Vagina (tissue), 2 donors: Measurements from ENCODE around the gene CSTF3. TPM values are rescaled to one million over a fixed set of nuclear protein-coding genes. Genes with fewer than 3 reads are reported as not detected.
"Not testable (repeated sequence)": the region's sequence is repeated elsewhere in the genome, so short reads cannot be mapped to it uniquely, and the experiment has no call there.

Experiments used
- DNase-seq, 2 donors: peaks; one replicate each; pipeline ENCODE4 v3.0.0-alpha.2; 2017; ENCODE audit errors: extremely low spot score in 2 of 2
- H3K27ac ChIP-seq: fragments of 200-600 bp; sonication (generic); one replicate; pipeline ENCODE4 v1.5.1; 2019
- H3K27me3 ChIP-seq: fragments of 200-600 bp; sonication (generic); one replicate; pipeline ENCODE4 v1.5.1; 2019
- H3K36me3 ChIP-seq, 2 donors: fragments of 200-600 bp; sonication (generic); one replicate each; pipeline ENCODE4 v1.5.1; 2017 to 2019
- H3K4me1 ChIP-seq: fragments of 200-600 bp; sonication (generic); one replicate; pipeline ENCODE4 v1.5.1; 2019
- H3K4me3 ChIP-seq, 2 donors: fragments of 200-600 bp; sonication (generic); 1 replicate in 1 of 2; 2 replicates in 1 of 2; pipeline ENCODE4 v1.5.1; 2016 to 2019
- H3K9me3 ChIP-seq: fragments of 200-600 bp; sonication (generic); one replicate; pipeline ENCODE4 v1.5.1; 2019
- CTCF ChIP-seq, 3 experiments: fragments of 450-650 bp in 2 of 3; fragments of 200-600 bp in 1 of 3; sonication (generic) in 1 of 3; IDR thresholded peaks; one replicate each; pipeline ENCODE4 v1.5.1; 2017 to 2019; ENCODE audit warnings: antibody characterized with exemption in 3 of 3, mild to moderate bottlenecking in 2 of 3, moderate library complexity in 2 of 3
- POLR2A ChIP-seq, 2 donors: fragments of 450-650 bp; IDR thresholded peaks; one replicate each; pipeline ENCODE4 v1.6.1; 2017; ENCODE audit warnings: antibody characterized with exemption in 2 of 2, mild to moderate bottlenecking in 2 of 2, moderate library complexity in 2 of 2
- POLR2AphosphoS5 ChIP-seq, 2 donors: sonication (generic); formaldehyde crosslinking; IDR thresholded peaks; one replicate each; pipeline ENCODE4 v1.9.0; 2017; ENCODE audit warnings: antibody characterized with exemption in 2 of 2, mild to moderate bottlenecking in 2 of 2, low read depth in 1 of 2; ENCODE audit not compliant: insufficient read depth in 1 of 2
- intact Hi-C: fragments of 100-400 bp; cut with DNase I; formaldehyde crosslinking; loops from one replicate; pipeline ENCODE4 v1.15.1; 2023
- total RNA-seq: library from RNA; depleted of rRNA; stranded (reverse); fragments of >200 nt; gene quantifications from one replicate; pipeline ENCODE4 v1.2.3, GENCODE V29; 2016

Gene CSTF3
- total RNA-seq, 1 donor from 2014 or later: 13.3 TPM

GRCh38 chr11:33052231-33052630, 109.0 kb downstream of the CSTF3 start:
- no peaks in the 10 kb centered on the region for H3K9me3 ChIP-seq
- H3K27me3 ChIP-seq: no peaks in the 10 kb centered on the region
- H3K27ac ChIP-seq: no peak overlapping the region
- H3K36me3 ChIP-seq: peaks cover 0 to 9% of the 10 kb centered on the region in 2 donors
- TF ChIP-seq POLR2AphosphoS5 (IDR thresholded peaks at IDR 0.05; ENCODE audit: insufficient read depth in 1 of 2, low read depth in 1 of 2) (no peak), POLR2A (IDR thresholded peaks at IDR 0.05) (no peak), CTCF (IDR thresholded peaks at IDR 0.05) (no peak)
- no peak overlapping the region for H3K4me3 ChIP-seq
- intact Hi-C loops: no loop called here
- DNase-seq: no peak
- no peaks in the 10 kb centered on the region for H3K4me1 ChIP-seq

GRCh38 chr11:33049565-33050408, 111.5 kb downstream of the CSTF3 start:
- H3K4me1 ChIP-seq, H3K27me3 ChIP-seq, H3K9me3 ChIP-seq, H3K4me3 ChIP-seq, H3K27ac ChIP-seq, H3K36me3 ChIP-seq, DNase-seq, intact Hi-C loops: not testable (repeated sequence)

- peaks cover 11% of the 10 kb centered on the region for H3K4me1 ChIP-seq
- DNase-seq, H3K27me3 ChIP-seq, intact Hi-C loops, H3K4me3 ChIP-seq, H3K9me3 ChIP-seq, H3K36me3 ChIP-seq, H3K27ac ChIP-seq: not testable (repeated sequence)
Observed at GRCh38 chr11:33048701-33049100, 112.6 kb downstream of the CSTF3 start.

DNA sequence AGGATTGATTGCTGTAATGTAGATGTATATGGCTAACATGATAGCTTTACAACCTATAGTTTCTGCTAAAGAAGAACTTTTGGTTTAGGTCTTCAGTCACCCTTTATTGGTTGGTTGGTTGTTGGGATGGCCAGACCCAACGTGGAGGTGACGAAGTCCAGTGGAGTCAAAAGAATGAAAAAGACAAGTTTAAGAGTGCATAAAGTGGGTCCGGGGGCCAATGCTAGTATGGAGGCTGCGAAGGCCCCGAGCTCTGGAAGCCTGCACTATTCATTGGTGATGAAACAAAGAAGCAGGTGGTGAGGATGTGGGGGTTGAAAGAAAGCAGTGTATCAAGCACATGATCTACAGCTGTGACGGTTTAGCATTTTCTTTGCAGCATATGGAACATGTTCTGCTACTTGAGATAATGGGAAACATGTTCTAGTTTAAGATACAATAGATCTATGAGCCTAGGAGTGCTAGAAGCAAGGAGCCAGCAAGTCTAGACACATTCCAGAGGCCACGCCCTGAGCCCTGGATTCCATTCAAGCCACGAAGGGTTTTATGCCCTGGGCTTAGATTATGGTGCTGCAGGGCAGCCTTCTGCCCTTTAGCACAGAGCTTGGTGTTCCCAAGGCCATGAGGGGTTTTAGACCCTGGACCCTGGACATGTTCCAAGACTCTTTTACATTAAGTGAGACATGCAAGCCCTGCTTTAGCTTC, 115.6 kb downstream of the CSTF3 start:
- peaks cover 31% of the 10 kb centered on the region for H3K4me1 ChIP-seq
- intact Hi-C loops: loop anchor here (2.0 kb wide), 1 partner anchor 19 kb away; no protein-coding TSS in a partner anchor

DNA sequence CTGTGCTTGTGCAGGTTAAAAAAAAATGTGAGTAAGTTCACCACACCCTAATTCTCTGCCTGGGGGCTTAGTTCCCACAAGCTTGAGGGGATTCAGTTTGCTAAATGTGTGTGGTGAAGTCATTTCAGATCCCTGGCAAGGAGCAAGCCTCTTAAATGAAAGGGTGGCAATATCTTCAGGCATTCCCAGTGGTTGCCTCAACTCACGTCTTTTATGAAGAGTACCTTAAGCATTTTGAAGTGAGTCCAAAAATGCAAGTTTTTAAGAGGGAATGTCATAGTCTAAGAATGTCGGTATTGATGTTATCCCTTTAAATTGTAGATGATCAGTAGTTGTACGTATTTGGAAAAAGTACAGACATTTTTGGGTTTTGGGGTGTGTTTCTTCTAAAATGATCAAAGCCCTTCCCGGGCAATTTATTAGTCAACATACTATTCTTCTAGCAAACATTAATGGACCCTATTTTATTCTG, 117.0 kb downstream of the CSTF3 start:
- no peak overlapping the region for H3K27ac ChIP-seq
- H3K4me3 ChIP-seq: no peak overlapping the region
- no peaks in the 10 kb centered on the region for H3K27me3 ChIP-seq
- intact Hi-C loops: no loop called here
- peaks cover 39% of the 10 kb centered on the region for H3K4me1 ChIP-seq
- H3K9me3 ChIP-seq: no peaks in the 10 kb centered on the region
- no peak for TF ChIP-seq CTCF (IDR thresholded peaks at IDR 0.05)
- TF ChIP-seq POLR2AphosphoS5 (IDR thresholded peaks at IDR 0.05; ENCODE audit: insufficient read depth in 1 of 2, low read depth in 1 of 2): no peak
- no peak for TF ChIP-seq POLR2A (IDR thresholded peaks at IDR 0.05)
- peaks cover 0 to 4% of the 10 kb centered on the region in 2 donors for H3K36me3 ChIP-seq
- no peak for DNase-seq

More for the DNA sequence above, 115.6 kb downstream of the CSTF3 start:
- H3K27ac ChIP-seq: no peak overlapping the region
- TF ChIP-seq POLR2AphosphoS5 (IDR thresholded peaks at IDR 0.05; ENCODE audit: insufficient read depth in 1 of 2, low read depth in 1 of 2) (no peak), POLR2A (IDR thresholded peaks at IDR 0.05) (no peak), CTCF (IDR thresholded peaks at IDR 0.05) (no peak)
- H3K4me3 ChIP-seq: no peak overlapping the region
- DNase-seq: no peak
- peaks cover 0 to 4% of the 10 kb centered on the region in 2 donors for H3K36me3 ChIP-seq
- H3K9me3 ChIP-seq: no peaks in the 10 kb centered on the region
- H3K27me3 ChIP-seq: no peaks in the 10 kb centered on the region
